HepG2 (cell line): ENCODE data around the gene IGFLR1. TPM values are rescaled to one million over a fixed set of nuclear protein-coding genes. Genes with fewer than 3 reads are reported as not detected.

ENCODE experiments used
- ARNTL ChIP-seq: sonication (generic); formaldehyde crosslinking; IDR thresholded peaks from 2 replicates; pipeline ENCODE4 v1.4.0; 2020; ENCODE audit warnings: mild to moderate bottlenecking, missing genetic modification reagents
- CBFB ChIP-seq: sonication (generic); formaldehyde crosslinking; IDR thresholded peaks from 2 replicates; pipeline ENCODE4 v1.4.0; 2020; ENCODE audit warnings: missing genetic modification reagents
- GABPA ChIP-seq, 2 experiments: IDR thresholded peaks; 2 replicates each; pipeline ENCODE4 v1.6.1; 2011 to 2016; ENCODE audit warnings: low read depth in 2 of 2, low read length in 1 of 2, missing biosample characterization in 1 of 2, missing genetic modification characterization in 1 of 2
- GTF2F1 ChIP-seq: fragments of 150-350 bp; IDR thresholded peaks from 2 replicates; pipeline ENCODE4 v1.6.1; 2014; ENCODE audit warnings: low read length
- ISL2 ChIP-seq: sonication (generic); formaldehyde crosslinking; IDR thresholded peaks from 2 replicates; pipeline ENCODE4 v1.5.0; 2020; ENCODE audit warnings: missing genetic modification reagents
- ISX ChIP-seq: sonication (generic); formaldehyde crosslinking; conservative IDR thresholded peaks from 2 replicates; pipeline ENCODE4 v1.5.0; 2020; ENCODE audit warnings: missing genetic modification reagents
- MBD4 ChIP-seq: IDR thresholded peaks from 2 replicates; pipeline ENCODE4 v1.6.1; 2012; ENCODE audit warnings: low read length, inconsistent platforms, borderline replicate concordance
- MYC ChIP-seq: sonication (generic); formaldehyde crosslinking; IDR thresholded peaks from 2 replicates; pipeline ENCODE4 v1.9.0; 2021; ENCODE audit warnings: missing genetic modification reagents, borderline replicate concordance
- PLRG1 ChIP-seq: fragments of 450-650 bp; conservative IDR thresholded peaks from 2 replicates; pipeline ENCODE4 v1.6.1; 2016
- SAP130 ChIP-seq: IDR thresholded peaks from 2 replicates; pipeline ENCODE4 v1.6.1; 2016; ENCODE audit warnings: low read depth
- SNAPC2 ChIP-seq: sonication (generic); formaldehyde crosslinking; IDR thresholded peaks from 2 replicates; pipeline ENCODE4 v1.8.1; 2022; ENCODE audit warnings: mild to moderate bottlenecking, missing genetic modification reagents
- SRSF1 ChIP-seq: fragments of 200-400 bp; formaldehyde crosslinking; optimal IDR thresholded peaks from 2 replicates; pipeline ENCODE3; 2017; ENCODE audit warnings: mild to moderate bottlenecking, low read depth, low read length, moderate library complexity
- SRSF4 ChIP-seq: fragments of 200-400 bp; formaldehyde crosslinking; IDR thresholded peaks from one replicate; pipeline ENCODE4 v1.6.1; 2018; ENCODE audit warnings: mild to moderate bottlenecking, low read depth, low read length, moderate library complexity; ENCODE audit not compliant: poor library complexity, severe bottlenecking
- TBX3 ChIP-seq: fragments of 450-650 bp; IDR thresholded peaks from 2 replicates; pipeline ENCODE4 v1.6.1; 2017; ENCODE audit warnings: antibody characterized with exemption, mild to moderate bottlenecking, inconsistent platforms, borderline replicate concordance
- TCF12 ChIP-seq, 2 experiments: fragments of 450-650 bp in 1 of 2; sonication (generic) in 1 of 2; formaldehyde crosslinking in 1 of 2; IDR thresholded peaks; 2 replicates each; pipeline versions ENCODE4 v1.6.1 to v1.8.0; 2017 to 2022; ENCODE audit warnings: antibody characterized with exemption in 1 of 2, mild to moderate bottlenecking in 1 of 2, missing genetic modification reagents in 1 of 2, moderate library complexity in 1 of 2
- THAP11 ChIP-seq: IDR thresholded peaks from 2 replicates; pipeline ENCODE4 v1.6.1; 2016; ENCODE audit warnings: missing biosample characterization, missing genetic modification reagents
- YY1 ChIP-seq: IDR thresholded peaks from 2 replicates; pipeline ENCODE4 v1.6.1; 2011; ENCODE audit warnings: low read length, low read depth, moderate library complexity, mild to moderate bottlenecking; ENCODE audit not compliant: insufficient read depth, insufficient replicate concordance
- ZNF207 ChIP-seq: fragments of 450-650 bp; IDR thresholded peaks from 2 replicates; pipeline ENCODE4 v1.6.1; 2016; ENCODE audit warnings: antibody characterized with exemption, borderline replicate concordance
- ZNF30 ChIP-seq: sonication (generic); formaldehyde crosslinking; IDR thresholded peaks from 2 replicates; pipeline ENCODE4 v1.5.0; 2020; ENCODE audit warnings: mild to moderate bottlenecking, missing genetic modification reagents
- ZNF577 ChIP-seq: sonication (generic); formaldehyde crosslinking; IDR thresholded peaks from 2 replicates; pipeline ENCODE4 v1.4.0; 2020; ENCODE audit warnings: mild to moderate bottlenecking, low read depth, missing genetic modification reagents, borderline replicate concordance
- ZNF7 ChIP-seq: IDR thresholded peaks from 2 replicates; pipeline ENCODE4 v1.6.1; 2016; ENCODE audit warnings: missing biosample characterization, missing genetic modification reagents
- polyA plus RNA-seq, 8 experiments: library from polyadenylated mRNA; depleted of rRNA in 3 of 8; stranded (reverse) in 7 of 8; unstranded in 1 of 8; fragments of >200 nt; fragmentation: Illumina TruSeq in 4 of 8; extraction: Trizol in 4 of 8; gene quantifications; 2 replicates each; pipeline versions ENCODE4 v1.2.1 to v1.2.3, GENCODE V29; 2011 to 2016; ENCODE audit warnings: low read depth in 4 of 8, missing spikeins in 1 of 8, mixed read lengths in 1 of 8; ENCODE audit not compliant: insufficient read depth in 1 of 8
- total RNA-seq, 5 experiments: library from RNA; depleted of rRNA; stranded (reverse); fragments of >200 nt; fragmentation: Illumina TruSeq; extraction: Trizol; gene quantifications; 2 replicates each; pipeline ENCODE4 v1.2.3, GENCODE V29; 2016; ENCODE audit warnings: low read depth in 1 of 5
- TF ChIP-seq, protein P1 (sequence below): sonication (generic); formaldehyde crosslinking; IDR thresholded peaks from 2 replicates; pipeline ENCODE4 v1.4.0; 2020; ENCODE audit warnings: missing genetic modification reagents
- TF ChIP-seq, protein P2 (sequence below): IDR thresholded peaks from 2 replicates; pipeline ENCODE4 v1.6.1; 2012; ENCODE audit warnings: inconsistent platforms
- TF ChIP-seq, protein P3 (sequence below): IDR thresholded peaks from 2 replicates; pipeline ENCODE4 v1.6.1; 2016

The IGFLR1 gene
- total and polyA plus RNA-seq, 2 of the 13 experiments (the other 11 are each of a cell fraction or from before 2014, with no cell fraction given), result 5.4 to 8.9 TPM

DNA sequence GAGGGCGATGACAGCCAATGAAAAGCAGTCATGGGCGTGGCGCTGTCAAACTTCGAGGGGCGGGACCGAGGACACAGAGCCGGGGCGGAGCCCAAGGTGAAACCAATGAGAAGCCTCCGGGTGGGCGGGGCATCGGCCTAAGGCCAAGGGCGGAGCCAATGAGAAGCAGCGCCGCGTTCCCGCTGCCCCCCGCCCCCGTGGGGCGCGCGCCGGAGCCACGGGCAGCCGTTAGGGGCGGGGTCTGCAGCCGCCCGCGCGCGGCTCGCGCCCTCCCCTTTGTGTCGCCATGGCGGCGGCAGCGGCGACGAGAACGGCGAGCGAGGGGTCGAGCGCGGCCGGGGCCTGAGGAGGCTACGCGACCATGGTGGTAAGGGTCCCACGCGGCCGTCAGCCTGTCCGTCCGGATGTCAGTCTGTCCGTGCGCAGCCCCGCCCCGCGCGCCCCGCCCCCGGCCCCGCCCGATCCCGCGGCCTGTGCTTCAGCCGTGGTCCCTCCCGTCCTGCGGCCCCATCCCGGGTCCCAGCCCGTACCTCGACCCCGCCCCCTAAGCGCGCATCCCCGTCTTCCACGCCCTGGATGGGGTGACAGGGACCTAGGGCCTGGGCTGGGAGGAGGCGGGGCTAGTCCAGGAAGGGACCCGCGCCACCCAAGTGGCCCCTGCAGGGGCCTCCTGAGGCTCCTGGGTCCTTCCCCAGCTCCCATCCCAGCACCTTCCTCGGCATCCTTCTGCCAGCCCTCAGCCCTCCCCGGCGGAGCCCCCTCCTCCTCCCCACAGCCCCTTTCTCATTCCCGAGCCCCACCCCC is 33.2 kb upstream of the IGFLR1 start, which contains the start of gene ARHGAP33 (continued):
- TF ChIP-seq, protein P1, sequence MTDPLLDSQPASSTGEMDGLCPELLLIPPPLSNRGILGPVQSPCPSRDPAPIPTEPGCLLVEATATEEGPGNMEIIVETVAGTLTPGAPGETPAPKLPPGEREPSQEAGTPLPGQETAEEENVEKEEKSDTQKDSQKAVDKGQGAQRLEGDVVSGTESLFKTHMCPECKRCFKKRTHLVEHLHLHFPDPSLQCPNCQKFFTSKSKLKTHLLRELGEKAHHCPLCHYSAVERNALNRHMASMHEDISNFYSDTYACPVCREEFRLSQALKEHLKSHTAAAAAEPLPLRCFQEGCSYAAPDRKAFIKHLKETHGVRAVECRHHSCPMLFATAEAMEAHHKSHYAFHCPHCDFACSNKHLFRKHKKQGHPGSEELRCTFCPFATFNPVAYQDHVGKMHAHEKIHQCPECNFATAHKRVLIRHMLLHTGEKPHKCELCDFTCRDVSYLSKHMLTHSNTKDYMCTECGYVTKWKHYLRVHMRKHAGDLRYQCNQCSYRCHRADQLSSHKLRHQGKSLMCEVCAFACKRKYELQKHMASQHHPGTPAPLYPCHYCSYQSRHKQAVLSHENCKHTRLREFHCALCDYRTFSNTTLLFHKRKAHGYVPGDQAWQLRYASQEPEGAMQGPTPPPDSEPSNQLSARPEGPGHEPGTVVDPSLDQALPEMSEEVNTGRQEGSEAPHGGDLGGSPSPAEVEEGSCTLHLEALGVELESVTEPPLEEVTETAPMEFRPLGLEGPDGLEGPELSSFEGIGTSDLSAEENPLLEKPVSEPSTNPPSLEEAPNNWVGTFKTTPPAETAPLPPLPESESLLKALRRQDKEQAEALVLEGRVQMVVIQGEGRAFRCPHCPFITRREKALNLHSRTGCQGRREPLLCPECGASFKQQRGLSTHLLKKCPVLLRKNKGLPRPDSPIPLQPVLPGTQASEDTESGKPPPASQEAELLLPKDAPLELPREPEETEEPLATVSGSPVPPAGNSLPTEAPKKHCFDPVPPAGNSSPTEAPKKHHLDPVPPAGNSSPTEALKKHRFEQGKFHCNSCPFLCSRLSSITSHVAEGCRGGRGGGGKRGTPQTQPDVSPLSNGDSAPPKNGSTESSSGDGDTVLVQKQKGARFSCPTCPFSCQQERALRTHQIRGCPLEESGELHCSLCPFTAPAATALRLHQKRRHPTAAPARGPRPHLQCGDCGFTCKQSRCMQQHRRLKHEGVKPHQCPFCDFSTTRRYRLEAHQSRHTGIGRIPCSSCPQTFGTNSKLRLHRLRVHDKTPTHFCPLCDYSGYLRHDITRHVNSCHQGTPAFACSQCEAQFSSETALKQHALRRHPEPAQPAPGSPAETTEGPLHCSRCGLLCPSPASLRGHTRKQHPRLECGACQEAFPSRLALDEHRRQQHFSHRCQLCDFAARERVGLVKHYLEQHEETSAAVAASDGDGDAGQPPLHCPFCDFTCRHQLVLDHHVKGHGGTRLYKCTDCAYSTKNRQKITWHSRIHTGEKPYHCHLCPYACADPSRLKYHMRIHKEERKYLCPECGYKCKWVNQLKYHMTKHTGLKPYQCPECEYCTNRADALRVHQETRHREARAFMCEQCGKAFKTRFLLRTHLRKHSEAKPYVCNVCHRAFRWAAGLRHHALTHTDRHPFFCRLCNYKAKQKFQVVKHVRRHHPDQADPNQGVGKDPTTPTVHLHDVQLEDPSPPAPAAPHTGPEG, result no peak
- TF ChIP-seq CBFB (CRISPR knock-in tag), result no peak
- TF ChIP-seq GABPA (IDR thresholded peaks at IDR 0.05; ENCODE audit: low read depth, low read length), result no peak
- no peak for TF ChIP-seq GABPA (CRISPR knock-in tag; IDR thresholded peaks at IDR 0.05; ENCODE audit: low read depth)
- no peak for TF ChIP-seq MBD4
- TF ChIP-seq ZNF30 (CRISPR knock-in tag), result no peak
- no peak for TF ChIP-seq TBX3
- TF ChIP-seq ISX (CRISPR knock-in tag), result no peak
- no peak for TF ChIP-seq GTF2F1
- TF ChIP-seq SAP130 (CRISPR knock-in tag), result peak; percentile 71
- no peak for TF ChIP-seq ZNF577
- TF ChIP-seq ZNF207, result no peak
- TF ChIP-seq MYC (CRISPR knock-in tag), result peak; percentile 48; the same call in 1 of the 2 replicates
- no peak for TF ChIP-seq SRSF1
- TF ChIP-seq TCF12 (IDR thresholded peaks at IDR 0.05), result no peak
- TF ChIP-seq TCF12 (CRISPR knock-in tag; IDR thresholded peaks at IDR 0.05), result no peak
- no peak for TF ChIP-seq SNAPC2 (CRISPR knock-in tag)
- no peak for TF ChIP-seq ISL2 (CRISPR knock-in tag)
- peak; percentile 45; the same call in 1 of the 2 replicates for TF ChIP-seq THAP11 (CRISPR knock-in tag)
- TF ChIP-seq, protein P2, sequence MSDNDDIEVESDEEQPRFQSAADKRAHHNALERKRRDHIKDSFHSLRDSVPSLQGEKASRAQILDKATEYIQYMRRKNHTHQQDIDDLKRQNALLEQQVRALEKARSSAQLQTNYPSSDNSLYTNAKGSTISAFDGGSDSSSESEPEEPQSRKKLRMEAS, result peak; percentile 39; the same call in 1 of the 2 replicates
- TF ChIP-seq, protein P3, sequence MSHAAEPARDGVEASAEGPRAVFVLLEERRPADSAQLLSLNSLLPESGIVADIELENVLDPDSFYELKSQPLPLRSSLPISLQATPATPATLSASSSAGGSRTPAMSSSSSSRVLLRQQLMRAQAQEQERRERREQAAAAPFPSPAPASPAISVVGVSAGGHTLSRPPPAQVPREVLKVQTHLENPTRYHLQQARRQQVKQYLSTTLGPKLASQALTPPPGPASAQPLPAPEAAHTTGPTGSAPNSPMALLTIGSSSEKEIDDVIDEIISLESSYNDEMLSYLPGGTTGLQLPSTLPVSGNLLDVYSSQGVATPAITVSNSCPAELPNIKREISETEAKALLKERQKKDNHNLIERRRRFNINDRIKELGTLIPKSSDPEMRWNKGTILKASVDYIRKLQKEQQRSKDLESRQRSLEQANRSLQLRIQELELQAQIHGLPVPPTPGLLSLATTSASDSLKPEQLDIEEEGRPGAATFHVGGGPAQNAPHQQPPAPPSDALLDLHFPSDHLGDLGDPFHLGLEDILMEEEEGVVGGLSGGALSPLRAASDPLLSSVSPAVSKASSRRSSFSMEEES (CRISPR knock-in tag), result no peak
- no peak for TF ChIP-seq PLRG1
- peak; percentile 83 for TF ChIP-seq YY1
- TF ChIP-seq ARNTL (CRISPR knock-in tag), result 0 out of 2 replicates have a peak, but pooled peaks have one; percentile 31
- no peak for TF ChIP-seq SRSF4
- no peak for TF ChIP-seq ZNF7
